Lower lobe of right lung (tissue), 2 donors: ENCODE results near the gene PABPN1. TPM values are rescaled to one million over a fixed set of nuclear protein-coding genes. Genes with fewer than 3 reads are reported as not detected.

ENCODE experiments used
- ATAC-seq, 2 donors: fragments of 200-7000 bp; cut with Tn5 transposase; one replicate each; pipeline ENCODE4 v1.9.1; 2020 to 2022; ENCODE audit warnings: mild to moderate bottlenecking in 2 of 2, moderate library complexity in 2 of 2
- DNase-seq: peaks from one replicate; pipeline ENCODE4 v3.0.0-alpha.2; 2020
- H3K27ac ChIP-seq: fragments of 200-600 bp; one replicate; pipeline ENCODE4 v1.8.0; 2022
- H3K27me3 ChIP-seq: fragments of 200-600 bp; one replicate; pipeline ENCODE4 v1.8.0; 2022; ENCODE audit warnings: low read depth
- H3K36me3 ChIP-seq: fragments of 200-600 bp; one replicate; pipeline ENCODE4 v1.8.0; 2022; ENCODE audit warnings: mild to moderate bottlenecking
- H3K4me1 ChIP-seq: fragments of 200-600 bp; one replicate; pipeline ENCODE4 v1.8.0; 2022
- H3K4me3 ChIP-seq: fragments of 200-600 bp; one replicate; pipeline ENCODE4 v1.8.0; 2022; ENCODE audit warnings: mild to moderate bottlenecking
- H3K9me3 ChIP-seq: fragments of 200-600 bp; one replicate; pipeline ENCODE4 v1.8.0; 2022
- CTCF ChIP-seq: fragments of 200-600 bp; IDR thresholded peaks from one replicate; pipeline ENCODE4 v1.8.0; 2022; ENCODE audit warnings: antibody characterized with exemption, mild to moderate bottlenecking
- intact Hi-C: fragments of 100-400 bp; cut with DNase I; formaldehyde crosslinking; loops from one replicate; pipeline ENCODE4 v1.11.0; 2022
- total RNA-seq: library from RNA; stranded (reverse); fragmentation: NEBNext Ultra II Directional; extraction: Animal tissue kit (Norgen Biotek cat#: 25700); gene quantifications from one replicate; pipeline ENCODE4 v1.2.1, GENCODE V29; 2021
- donor health status: DM: no; HTN: yes; CAD: no; lungs with severe emphysema.

The PABPN1 gene
- total RNA-seq, 1 donor from 2014 or later, result 122 TPM

GRCh38 chr14:23326491-23327332 is 5.5 kb downstream of the PABPN1 start:
- no peak overlapping the region for H3K27ac ChIP-seq
- ATAC-seq, result peak in 1 of 2 donors; percentile 23
- H3K9me3 ChIP-seq, result no peaks in the 10 kb centered on the region
- DNase-seq, result no peak
- H3K4me3 ChIP-seq, result no peak overlapping the region
- intact Hi-C loops, result no loop called here
- peaks cover 14% of the 10 kb centered on the region for H3K4me1 ChIP-seq
- no peaks in the 10 kb centered on the region for H3K27me3 ChIP-seq
- no peak for TF ChIP-seq CTCF
- H3K36me3 ChIP-seq, result peaks cover 36% of the 10 kb centered on the region

- Histone ChIP-seq H3K27me3 (no peaks in the 10 kb centered on the region), H3K36me3 (peaks cover 29% of the 10 kb centered on the region), H3K9me3 (no peaks in the 10 kb centered on the region), H3K4me1 (peaks cover 4% of the 10 kb centered on the region), H3K4me3 (no peak overlapping the region), H3K27ac (no peak overlapping the region)
- peak; percentile 88 for TF ChIP-seq CTCF
- no peak for DNase-seq
- intact Hi-C loops, result no loop called here
- peak; percentile 82 to 86 for ATAC-seq
Measured at GRCh38 chr14:23327947-23328744, 6.9 kb downstream of the PABPN1 start.

GRCh38 chr14:23335623-23336022 is 14.4 kb downstream of the PABPN1 start:
- no peak for TF ChIP-seq CTCF
- no peak for ATAC-seq
- DNase-seq, result no peak
- H3K27me3 ChIP-seq, result no peaks in the 10 kb centered on the region
- H3K27ac ChIP-seq, result no peak overlapping the region
- H3K4me3 ChIP-seq, result no peak overlapping the region
- H3K36me3 ChIP-seq, result no peaks in the 10 kb centered on the region
- H3K4me1 ChIP-seq, result no peaks in the 10 kb centered on the region
- intact Hi-C loops, result no loop called here
- H3K9me3 ChIP-seq, result no peaks in the 10 kb centered on the region

GRCh38 chr14:23339506-23340268 is 18.4 kb downstream of the PABPN1 start:
- no peak overlapping the region for H3K27ac ChIP-seq
- H3K9me3 ChIP-seq, result no peaks in the 10 kb centered on the region
- H3K27me3 ChIP-seq, result no peaks in the 10 kb centered on the region
- no peak for DNase-seq
- intact Hi-C loops, result no loop called here
- no peak overlapping the region for H3K4me3 ChIP-seq
- no peak for TF ChIP-seq CTCF
- no peak for ATAC-seq
- H3K36me3 ChIP-seq, result no peaks in the 10 kb centered on the region
- no peaks in the 10 kb centered on the region for H3K4me1 ChIP-seq

GRCh38 chr14:23344481-23344880 is 23.2 kb downstream of the PABPN1 start:
- Histone ChIP-seq H3K27ac (no peak overlapping the region), H3K27me3 (no peaks in the 10 kb centered on the region), H3K9me3 (no peaks in the 10 kb centered on the region), H3K4me1 (no peaks in the 10 kb centered on the region), H3K36me3 (no peaks in the 10 kb centered on the region), H3K4me3 (no peak overlapping the region)
- TF ChIP-seq CTCF, result no peak
- intact Hi-C loops, result no loop called here
- DNase-seq, result no peak
- ATAC-seq, result no peak
